Kidney (tissue), 14 donors: ENCODE measurements around the gene POMGNT1. TPM values are rescaled to one million over a fixed set of nuclear protein-coding genes. Genes with fewer than 3 reads are reported as not detected.
A peak's percentile ranks its signal among the peaks of the same experiment; 100 is the strongest.

ENCODE experiments used
- DNase-seq, 5 donors: peaks; one replicate each; pipeline ENCODE4 v3.0.0-alpha.2; 2013 to 2020
- FAIRE-seq: peaks from 2 replicates; lab custom pipeline; 2012; peaks lifted over from hg19 to GRCh38; lab: Jason Lieb, UNC
- H3K27ac ChIP-seq, 2 donors: one replicate each; pipeline ENCODE4 v1.7.0; 2013; ENCODE audit warnings: low read depth in 2 of 2, low read length in 2 of 2, inconsistent platforms in 1 of 2
- H3K27me3 ChIP-seq: one replicate; pipeline ENCODE4 v1.7.1; 2013; ENCODE audit warnings: low read length, inconsistent platforms; ENCODE audit not compliant: control insufficient read depth, insufficient read depth
- H3K36me3 ChIP-seq, 3 donors: one replicate each; pipeline versions ENCODE4 v1.7.0 to v1.7.1; 2013; ENCODE audit warnings: low read length in 3 of 3, control low read depth in 1 of 3, inconsistent platforms in 1 of 3; ENCODE audit not compliant: insufficient read depth in 3 of 3, control insufficient read depth in 2 of 3
- H3K4me1 ChIP-seq, 3 donors: one replicate each; pipeline versions ENCODE4 v1.7.0 to v1.7.1; 2013; ENCODE audit warnings: low read length in 3 of 3, inconsistent platforms in 1 of 3, low read depth in 1 of 3; ENCODE audit not compliant: control insufficient read depth in 2 of 3, insufficient read depth in 2 of 3
- H3K4me3 ChIP-seq, 3 donors: one replicate each; pipeline versions ENCODE4 v1.7.0 to v1.8.1; 2013; ENCODE audit warnings: low read length in 3 of 3, control low read depth in 1 of 3, inconsistent platforms in 1 of 3
- H3K9ac ChIP-seq, 3 donors: one replicate each; pipeline versions ENCODE4 v1.7.0 to v1.7.1; 2013; ENCODE audit warnings: low read length in 3 of 3, control low read depth in 1 of 3, inconsistent platforms in 1 of 3
- H3K9me3 ChIP-seq, 3 donors: one replicate each; pipeline versions ENCODE4 v1.7.0 to v1.7.1; 2013; ENCODE audit warnings: low read length in 3 of 3, control low read depth in 1 of 3, inconsistent platforms in 1 of 3; ENCODE audit not compliant: control insufficient read depth in 2 of 3, insufficient read depth in 1 of 3
- intact Hi-C: fragments of 100-400 bp; cut with DNase I; formaldehyde crosslinking; loops from one replicate; pipeline ENCODE4 v1.11.1; 2022
- polyA plus RNA-seq: library from polyadenylated mRNA; stranded (reverse); fragments of 350-450 nt; fragmentation: Illumina TruSeq; extraction: RNeasy Lipid Tissue Mini Kit (QIAGEN cat#74804); gene quantifications from one replicate; pipeline ENCODE4 v1.2.3, GENCODE V29; 2014; ENCODE audit warnings: low read depth, low replicate concordance; ENCODE audit not compliant: insufficient read depth
- total RNA-seq: library from RNA; stranded (reverse); fragmentation: NEBNext Ultra II Directional; extraction: Animal tissue kit (Norgen Biotek cat#: 25700); gene quantifications from one replicate; pipeline ENCODE4 v1.2.1, GENCODE V29; 2021
- TF ChIP-seq, protein P1 (sequence below): IDR thresholded peaks from 3 replicates; pipeline ENCODE4 v1.5.1; 2012; ENCODE audit warnings: mild to moderate bottlenecking, moderate library complexity, borderline replicate concordance; ENCODE audit not compliant: insufficient read depth; ENCODE audit errors: extremely low read depth
- donor health status: control.
- donor health status: control.
- donor health status: control.
- donor health status: control.
- donor health status: control.
- donor health status: DM: yes; HTN: yes; CAD: no.
- donor health status: Normal renal cell carcinoma (clear cell type).

The POMGNT1 gene
- total and polyA plus RNA-seq, 2 donors from 2014 or later, result 65.1 to 129 TPM

GRCh38 chr1:46215504-46215903 lies 17.3 kb upstream of the POMGNT1 start:
- no peak for DNase-seq
- Histone ChIP-seq H3K9me3 (no peaks in the 10 kb centered on the region), H3K36me3 (no peaks in the 10 kb centered on the region), H3K4me3 (no peak overlapping the region), H3K27me3 (no peaks in the 10 kb centered on the region), H3K4me1 (no peaks in the 10 kb centered on the region), H3K27ac (no peak overlapping the region), H3K9ac (no peak overlapping the region)
- no peak for FAIRE-seq
- intact Hi-C loops, result no loop called here
- TF ChIP-seq, protein P1, sequence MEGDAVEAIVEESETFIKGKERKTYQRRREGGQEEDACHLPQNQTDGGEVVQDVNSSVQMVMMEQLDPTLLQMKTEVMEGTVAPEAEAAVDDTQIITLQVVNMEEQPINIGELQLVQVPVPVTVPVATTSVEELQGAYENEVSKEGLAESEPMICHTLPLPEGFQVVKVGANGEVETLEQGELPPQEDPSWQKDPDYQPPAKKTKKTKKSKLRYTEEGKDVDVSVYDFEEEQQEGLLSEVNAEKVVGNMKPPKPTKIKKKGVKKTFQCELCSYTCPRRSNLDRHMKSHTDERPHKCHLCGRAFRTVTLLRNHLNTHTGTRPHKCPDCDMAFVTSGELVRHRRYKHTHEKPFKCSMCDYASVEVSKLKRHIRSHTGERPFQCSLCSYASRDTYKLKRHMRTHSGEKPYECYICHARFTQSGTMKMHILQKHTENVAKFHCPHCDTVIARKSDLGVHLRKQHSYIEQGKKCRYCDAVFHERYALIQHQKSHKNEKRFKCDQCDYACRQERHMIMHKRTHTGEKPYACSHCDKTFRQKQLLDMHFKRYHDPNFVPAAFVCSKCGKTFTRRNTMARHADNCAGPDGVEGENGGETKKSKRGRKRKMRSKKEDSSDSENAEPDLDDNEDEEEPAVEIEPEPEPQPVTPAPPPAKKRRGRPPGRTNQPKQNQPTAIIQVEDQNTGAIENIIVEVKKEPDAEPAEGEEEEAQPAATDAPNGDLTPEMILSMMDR, result no peak

GRCh38 chr1:46211051-46211450 lies 12.8 kb upstream of the POMGNT1 start:
- FAIRE-seq, result no peak
- Histone ChIP-seq H3K4me1 (no peaks in the 10 kb centered on the region), H3K9me3 (no peaks in the 10 kb centered on the region), H3K4me3 (no peak overlapping the region), H3K27ac (peak overlapping the region in 1 of 2 donors; percentile 65), H3K36me3 (no peaks in the 10 kb centered on the region), H3K9ac (peak overlapping the region in 1 of 3 donors; percentile 26), H3K27me3 (no peaks in the 10 kb centered on the region)
- no peak for DNase-seq
- TF ChIP-seq, protein P1, result no peak
- intact Hi-C loops, result no loop called here

GRCh38 chr1:46210561-46210960 lies 12.3 kb upstream of the POMGNT1 start:
- H3K9me3 ChIP-seq, result no peaks in the 10 kb centered on the region
- H3K4me1 ChIP-seq, result no peaks in the 10 kb centered on the region
- H3K36me3 ChIP-seq, result no peaks in the 10 kb centered on the region
- H3K27me3 ChIP-seq, result no peaks in the 10 kb centered on the region
- FAIRE-seq (no peak), DNase-seq (no peak)
- H3K9ac ChIP-seq, result peak overlapping the region in 1 of 3 donors; percentile 26
- TF ChIP-seq, protein P1, result no peak
- no peak overlapping the region for H3K27ac ChIP-seq
- no peak overlapping the region for H3K4me3 ChIP-seq
- intact Hi-C loops, result no loop called here

DNA sequence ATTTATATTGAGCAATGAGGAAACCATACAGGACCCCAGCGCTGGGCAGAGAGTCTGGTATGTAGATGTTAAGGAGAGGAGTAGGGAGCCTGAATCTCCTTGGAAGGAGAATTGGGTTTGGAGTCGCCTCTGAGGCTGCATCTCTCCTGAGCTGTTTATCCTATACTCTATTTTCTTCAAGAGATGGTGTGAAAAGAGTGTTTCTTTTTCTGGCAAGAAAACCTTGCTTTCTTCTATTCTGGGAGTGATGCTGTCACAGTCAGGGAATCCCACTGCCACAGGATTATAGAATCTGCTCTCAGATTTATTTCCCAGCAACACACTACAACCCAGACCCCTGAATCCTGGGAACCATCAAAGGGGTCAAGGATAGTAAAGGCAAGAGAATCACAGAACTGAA lies 8.2 kb upstream of the POMGNT1 start:
- no peak overlapping the region for H3K4me3 ChIP-seq
- TF ChIP-seq, protein P1, result no peak
- intact Hi-C loops, result no loop called here
- H3K9me3 ChIP-seq, result no peaks in the 10 kb centered on the region
- DNase-seq (no peak), FAIRE-seq (no peak)
- H3K9ac ChIP-seq, result peak overlapping the region in 1 of 3 donors; percentile 27
- peaks cover 0 to 7% (median 3%) of the 10 kb centered on the region in 3 donors for H3K4me1 ChIP-seq
- peak overlapping the region; percentile 36 to 53 for H3K27ac ChIP-seq
- H3K27me3 ChIP-seq, result no peaks in the 10 kb centered on the region
- no peaks in the 10 kb centered on the region for H3K36me3 ChIP-seq
